Measurements from ENCODE around the gene GLA.

- TF ChIP-seq EZH2 (IDR thresholded peaks at IDR 0.05; ENCODE audit: low read depth, low read length, severe bottlenecking), result no peak
- no peak for TF ChIP-seq GABPA (IDR thresholded peaks at IDR 0.05; ENCODE audit: borderline replicate concordance, insufficient read depth, low read length)
- no peak for TF ChIP-seq CTCF (IDR thresholded peaks at IDR 0.05; ENCODE audit: control extremely low read depth in 1 of 3, insufficient read depth in 1 of 3, low read depth in 1 of 3, low read length in 3 of 3)
- no peak for TF ChIP-seq ATF3 (IDR thresholded peaks at IDR 0.05; ENCODE audit: insufficient read depth, low read depth, low read length)
- TF ChIP-seq SP1 (IDR thresholded peaks at IDR 0.05; ENCODE audit: low read depth, low read length), result no peak
- TF ChIP-seq KDM1A (IDR thresholded peaks at IDR 0.05; ENCODE audit: borderline replicate concordance, low read length), result no peak
- no peak for TF ChIP-seq ZNF274 (IDR thresholded peaks at IDR 0.05; ENCODE audit: borderline replicate concordance, extremely low read depth, low read length)
- no peak for TF ChIP-seq POLR2A (IDR thresholded peaks at IDR 0.05; ENCODE audit: control extremely low read depth in 1 of 2, low read depth in 2 of 2, low read length in 2 of 2)
These were observed 9.0 kb downstream of the GLA start for GRCh38 chrX:101398694-101399093.
